ENCODE measurements around the gene HIC2.
"Not testable (repeated sequence)": the region's sequence is repeated elsewhere in the genome, so short reads cannot be mapped to it uniquely, and the experiment has no call there.

- TF ChIP-seq CTCF (IDR thresholded peaks at IDR 0.05; ENCODE audit: insufficient read depth, low read length); REST (IDR thresholded peaks at IDR 0.05; ENCODE audit: insufficient replicate concordance, low read depth): not testable (repeated sequence)
Observed at GRCh38 chr22:21469097-21469994, 52.2 kb downstream of the HIC2 start.
